Measurements from ENCODE around the gene CEP131. TPM values are rescaled to one million over a fixed set of nuclear protein-coding genes. Genes with fewer than 3 reads are reported as not detected.

CEP131 gene
- total RNA-seq, 1 donor from 2014 or later, result 6.1 TPM

DNA sequence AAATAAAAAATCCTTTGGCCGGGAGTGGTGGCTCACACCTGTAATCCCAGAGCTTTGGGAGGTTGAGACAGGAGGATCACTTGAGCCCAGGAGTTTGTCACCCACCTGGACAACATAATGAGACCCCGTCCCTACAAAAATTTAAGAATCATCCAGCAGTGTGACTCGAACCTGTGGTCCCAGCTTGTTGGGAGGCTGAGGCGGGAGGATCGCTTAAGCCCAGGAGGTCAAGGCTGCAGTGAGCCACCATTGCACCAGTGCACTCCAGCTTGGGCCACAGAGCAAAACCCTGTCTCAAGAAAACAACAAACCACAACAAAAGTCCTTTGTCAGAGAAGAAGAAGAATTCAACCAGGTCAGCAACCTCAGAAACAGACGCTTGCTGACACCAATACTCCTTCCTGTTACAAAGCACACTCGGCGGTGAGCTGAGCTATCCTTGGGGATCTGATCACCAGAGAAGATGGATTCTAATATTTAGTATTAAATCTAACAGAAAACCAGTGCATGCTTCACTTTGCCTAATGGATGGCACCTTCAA, 70.4 kb downstream of the CEP131 start:
- Histone ChIP-seq H3K9me3 (no peaks in the 10 kb centered on the region), H3K4me1 (no peaks in the 10 kb centered on the region), H3K36me3 (no peaks in the 10 kb centered on the region), H3K4me3 (no peak overlapping the region), H3K27ac (no peak overlapping the region), H3K27me3 (no peaks in the 10 kb centered on the region)
- intact Hi-C loops (cut with DNase I), result no loop called here
- TF ChIP-seq, protein P1, sequence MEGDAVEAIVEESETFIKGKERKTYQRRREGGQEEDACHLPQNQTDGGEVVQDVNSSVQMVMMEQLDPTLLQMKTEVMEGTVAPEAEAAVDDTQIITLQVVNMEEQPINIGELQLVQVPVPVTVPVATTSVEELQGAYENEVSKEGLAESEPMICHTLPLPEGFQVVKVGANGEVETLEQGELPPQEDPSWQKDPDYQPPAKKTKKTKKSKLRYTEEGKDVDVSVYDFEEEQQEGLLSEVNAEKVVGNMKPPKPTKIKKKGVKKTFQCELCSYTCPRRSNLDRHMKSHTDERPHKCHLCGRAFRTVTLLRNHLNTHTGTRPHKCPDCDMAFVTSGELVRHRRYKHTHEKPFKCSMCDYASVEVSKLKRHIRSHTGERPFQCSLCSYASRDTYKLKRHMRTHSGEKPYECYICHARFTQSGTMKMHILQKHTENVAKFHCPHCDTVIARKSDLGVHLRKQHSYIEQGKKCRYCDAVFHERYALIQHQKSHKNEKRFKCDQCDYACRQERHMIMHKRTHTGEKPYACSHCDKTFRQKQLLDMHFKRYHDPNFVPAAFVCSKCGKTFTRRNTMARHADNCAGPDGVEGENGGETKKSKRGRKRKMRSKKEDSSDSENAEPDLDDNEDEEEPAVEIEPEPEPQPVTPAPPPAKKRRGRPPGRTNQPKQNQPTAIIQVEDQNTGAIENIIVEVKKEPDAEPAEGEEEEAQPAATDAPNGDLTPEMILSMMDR (IDR thresholded peaks at IDR 0.05), result no peak
- TF ChIP-seq POLR2A (IDR thresholded peaks at IDR 0.05) (no peak), POLR2AphosphoS5 (IDR thresholded peaks at IDR 0.05; ENCODE audit: insufficient read depth in 1 of 2, low read depth in 1 of 2) (no peak)
- no peak for DNase-seq (ENCODE audit: extremely low spot score in 2 of 2)

- Histone ChIP-seq H3K36me3 (no peaks in the 10 kb centered on the region), H3K4me3 (no peak overlapping the region), H3K9me3 (no peaks in the 10 kb centered on the region), H3K4me1 (no peaks in the 10 kb centered on the region), H3K27ac (no peak overlapping the region), H3K27me3 (no peaks in the 10 kb centered on the region)
- intact Hi-C loops (cut with DNase I), result no loop called here
- TF ChIP-seq POLR2AphosphoS5 (IDR thresholded peaks at IDR 0.05; ENCODE audit: insufficient read depth in 1 of 2, low read depth in 1 of 2) (no peak), POLR2A (IDR thresholded peaks at IDR 0.05) (no peak)
- TF ChIP-seq, protein P1 (IDR thresholded peaks at IDR 0.05), result no peak
- no peak for DNase-seq (ENCODE audit: extremely low spot score in 2 of 2)
Observed at GRCh38 chr17:81151278-81151677, 71.5 kb downstream of the CEP131 start.

GRCh38 chr17:81150377-81151077, 72.2 kb downstream of the CEP131 start:
- no peak for DNase-seq (ENCODE audit: extremely low spot score in 2 of 2)
- Histone ChIP-seq H3K36me3 (no peaks in the 10 kb centered on the region), H3K27me3 (no peaks in the 10 kb centered on the region), H3K4me1 (no peaks in the 10 kb centered on the region), H3K27ac (no peak overlapping the region), H3K9me3 (no peaks in the 10 kb centered on the region), H3K4me3 (no peak overlapping the region)
- intact Hi-C loops (cut with DNase I), result no loop called here
- TF ChIP-seq POLR2AphosphoS5 (IDR thresholded peaks at IDR 0.05; ENCODE audit: insufficient read depth in 1 of 2, low read depth in 1 of 2) (peak in 1 of 2 donors; percentile 42), POLR2A (IDR thresholded peaks at IDR 0.05) (no peak)

GRCh38 chr17:81148986-81149533, 73.7 kb downstream of the CEP131 start:
- no peaks in the 10 kb centered on the region for H3K27me3 ChIP-seq
- no peaks in the 10 kb centered on the region for H3K4me1 ChIP-seq
- no peak for DNase-seq (ENCODE audit: extremely low spot score in 2 of 2)
- no peaks in the 10 kb centered on the region for H3K9me3 ChIP-seq
- TF ChIP-seq POLR2AphosphoS5 (IDR thresholded peaks at IDR 0.05; ENCODE audit: insufficient read depth in 1 of 2, low read depth in 1 of 2) (no peak), POLR2A (IDR thresholded peaks at IDR 0.05) (no peak)
- TF ChIP-seq, protein P1 (IDR thresholded peaks at IDR 0.05), result no peak
- no peak overlapping the region for H3K27ac ChIP-seq
- intact Hi-C loops (cut with DNase I), result no loop called here
- no peaks in the 10 kb centered on the region for H3K36me3 ChIP-seq
- no peak overlapping the region for H3K4me3 ChIP-seq

GRCh38 chr17:81148571-81148970, 74.2 kb downstream of the CEP131 start:
- H3K36me3 ChIP-seq, result no peaks in the 10 kb centered on the region
- H3K4me3 ChIP-seq, result no peak overlapping the region
- no peak overlapping the region for H3K27ac ChIP-seq
- H3K27me3 ChIP-seq, result no peaks in the 10 kb centered on the region
- no peak for DNase-seq (ENCODE audit: extremely low spot score in 2 of 2)
- TF ChIP-seq, protein P1 (IDR thresholded peaks at IDR 0.05), result no peak
- TF ChIP-seq POLR2AphosphoS5 (IDR thresholded peaks at IDR 0.05; ENCODE audit: insufficient read depth in 1 of 2, low read depth in 1 of 2), result no peak
- no peak for TF ChIP-seq POLR2A (IDR thresholded peaks at IDR 0.05)
- H3K9me3 ChIP-seq, result no peaks in the 10 kb centered on the region
- intact Hi-C loops (cut with DNase I), result no loop called here
- no peaks in the 10 kb centered on the region for H3K4me1 ChIP-seq

All from vagina (tissue), 2 donors.